Measurements from ENCODE around the gene KIF13A.

- no peak for TF ChIP-seq POLR2A (IDR thresholded peaks at IDR 0.05)
- TF ChIP-seq CTCF (IDR thresholded peaks at IDR 0.05) = no peak
- TF ChIP-seq POLR2AphosphoS5 (IDR thresholded peaks at IDR 0.05) = no peak
Observed at GRCh38 chr6:17959302-17959701, 28.1 kb downstream of the KIF13A start.

Measured in prostate gland (tissue), 2 donors.